GM12865 (cell line): ENCODE measurements around the gene CECR2.
"Not testable (repeated sequence)": the region's sequence is repeated elsewhere in the genome, so short reads cannot be mapped to it uniquely, and the experiment has no call there.

Experiments used
- DNase-seq: peaks from one replicate; pipeline ENCODE4 v3.0.0; 2010; ENCODE audit warnings: low read depth
- H3K4me3 ChIP-seq: 2 replicates; pipeline ENCODE4 v1.5.1; 2011; ENCODE audit warnings: mild to moderate bottlenecking, low read depth, low read length, control low read depth
- CTCF ChIP-seq: IDR thresholded peaks from 2 replicates; pipeline ENCODE4 v1.5.1; 2011; ENCODE audit warnings: low read length, control low read depth, low read depth, inconsistent platforms; ENCODE audit not compliant: insufficient read depth; ENCODE audit errors: missing control alignments

Gene CECR2

GRCh38 chr22:17563936-17564391 is 194.7 kb downstream of the CECR2 start:
- no peak overlapping the region for H3K4me3 ChIP-seq
- DNase-seq: no peak

GRCh38 chr22:17566016-17566687 is 196.9 kb downstream of the CECR2 start:
- not testable (repeated sequence) for DNase-seq, H3K4me3 ChIP-seq

More at GRCh38 chr22:17563936-17564391, 194.7 kb downstream of the CECR2 start:
- no peak for TF ChIP-seq CTCF

- DNase-seq: no peak
- TF ChIP-seq CTCF: no peak
- H3K4me3 ChIP-seq: no peak overlapping the region
Measured at GRCh38 chr22:17566776-17567175, 197.5 kb downstream of the CECR2 start.

- no peak for DNase-seq
Measured at GRCh38 chr22:17569971-17570511, 200.8 kb downstream of the CECR2 start.

GRCh38 chr22:17570851-17571631 is 201.8 kb downstream of the CECR2 start:
- TF ChIP-seq CTCF: no peak
- no peak overlapping the region for H3K4me3 ChIP-seq
- DNase-seq: no peak

More at GRCh38 chr22:17569971-17570511, 200.8 kb downstream of the CECR2 start:
- no peak for TF ChIP-seq CTCF
- H3K4me3 ChIP-seq: no peak overlapping the region

- H3K4me3 ChIP-seq: no peak overlapping the region
- no peak for DNase-seq
- no peak for TF ChIP-seq CTCF
Measured at GRCh38 chr22:17575151-17575550, 205.9 kb downstream of the CECR2 start.

- TF ChIP-seq CTCF: no peak
- no peak overlapping the region for H3K4me3 ChIP-seq
- no peak for DNase-seq
Measured at GRCh38 chr22:17575681-17576080, 206.4 kb downstream of the CECR2 start.
